H1 (cell line): ENCODE data around the gene PRLH. TPM values are rescaled to one million over a fixed set of nuclear protein-coding genes. Genes with fewer than 3 reads are reported as not detected.

Source experiments
- CTCF ChIA-PET: fragments of 300-600 bp; sonication (Branson Sonifier 250); formaldehyde crosslinking; loops from one replicate; lab custom pipeline; 2021; ENCODE audit not compliant: partially characterized antibody; lab: Charles Lee
- POLR2A ChIA-PET: fragments of 300-600 bp; sonication (Branson Sonifier 250); formaldehyde crosslinking; loops from one replicate; lab custom pipeline; 2021; ENCODE audit warnings: inconsistent platforms; ENCODE audit not compliant: partially characterized antibody; lab: Charles Lee
- DNase-seq, 2 experiments: peaks; one replicate each; pipeline versions ENCODE4 v3.0.0 to v3.0.0-alpha.2; 2010 to 2022; ENCODE audit warnings: low spot score in 2 of 2, low read depth in 1 of 2, mixed read lengths in 1 of 2
- FAIRE-seq: peaks from 2 replicates; lab custom pipeline; 2011; peaks lifted over from hg19 to GRCh38; lab: Jason Lieb, UNC
- H2AFZ ChIP-seq: 2 replicates; pipeline ENCODE4 v1.8.1; 2012; ENCODE audit warnings: low read length, inconsistent platforms
- H2AK5ac ChIP-seq: 2 replicates; pipeline ENCODE4 v1.6.1; 2013; ENCODE audit warnings: low read depth, low read length
- H2BK120ac ChIP-seq: replicated peaks from 2 replicates; pipeline ENCODE3; 2013; ENCODE audit warnings: low read depth, low read length, inconsistent platforms
- H2BK12ac ChIP-seq: 2 replicates; pipeline ENCODE4 v1.6.1; 2013; ENCODE audit warnings: low read depth, low read length
- H2BK15ac ChIP-seq: 2 replicates; pipeline ENCODE4 v1.6.1; 2013; ENCODE audit warnings: low read length
- H2BK20ac ChIP-seq: 2 replicates; pipeline ENCODE4 v1.6.1; 2013; ENCODE audit warnings: low read length
- H2BK5ac ChIP-seq: 2 replicates; pipeline ENCODE4 v1.6.1; 2013; ENCODE audit warnings: low read depth, low read length
- H3K14ac ChIP-seq: 2 replicates; pipeline ENCODE4 v1.6.1; 2013; ENCODE audit warnings: inconsistent platforms; ENCODE audit not compliant: insufficient read length
- H3K18ac ChIP-seq: 2 replicates; pipeline ENCODE4 v1.6.1; 2013; ENCODE audit warnings: low read length; ENCODE audit errors: extremely low read depth
- H3K23ac ChIP-seq: 2 replicates; pipeline ENCODE4 v1.6.1; 2013; ENCODE audit warnings: inconsistent platforms; ENCODE audit not compliant: insufficient read length
- H3K23me2 ChIP-seq: 2 replicates; pipeline ENCODE4 v1.6.1; 2013; ENCODE audit warnings: low read depth, low read length
- H3K27ac ChIP-seq: 2 replicates; pipeline ENCODE4 v1.6.1; 2011; ENCODE audit warnings: low read depth, low read length, inconsistent platforms
- H3K27me3 ChIP-seq, 4 experiments: replicated peaks in 1 of 4; 1 replicate in 1 of 4; 2 replicates in 3 of 4; pipeline versions ENCODE4 v1.6.1 to v1.8.1; 2011 to 2013; ENCODE audit warnings: low read length in 3 of 4, mild to moderate bottlenecking in 3 of 4, inconsistent platforms in 2 of 4, mixed read lengths in 2 of 4, moderate library complexity in 1 of 4; ENCODE audit not compliant: control insufficient read depth in 3 of 4, insufficient read depth in 3 of 4; ENCODE audit errors: extremely low read depth in 1 of 4
- H3K36me3 ChIP-seq, 4 experiments: 2 replicates each; pipeline versions ENCODE4 v1.6.1 to v1.8.1; 2011 to 2013; ENCODE audit warnings: mild to moderate bottlenecking in 4 of 4, low read length in 3 of 4, moderate library complexity in 2 of 4, control low read depth in 1 of 4, inconsistent platforms in 1 of 4; ENCODE audit not compliant: insufficient read depth in 4 of 4, control insufficient read depth in 2 of 4
- H3K4ac ChIP-seq: replicated peaks from 2 replicates; pipeline ENCODE3; 2013; ENCODE audit warnings: low read length, low read depth, mixed read lengths, inconsistent platforms; ENCODE audit not compliant: insufficient read length
- H3K4me1 ChIP-seq, 4 experiments: replicated peaks in 1 of 4; 1 replicate in 1 of 4; 2 replicates in 3 of 4; pipeline versions ENCODE4 v1.6.1 to v1.8.1; 2011 to 2013; ENCODE audit warnings: low read length in 3 of 4, inconsistent platforms in 2 of 4, mixed read lengths in 1 of 4; ENCODE audit not compliant: insufficient read depth in 4 of 4, control insufficient read depth in 3 of 4
- H3K4me2 ChIP-seq, 2 experiments: 2 replicates each; pipeline versions ENCODE4 v1.6.1 to v1.8.1; 2011 to 2013; ENCODE audit warnings: low read depth in 2 of 2, low read length in 2 of 2, control low read depth in 1 of 2, inconsistent platforms in 1 of 2, mild to moderate bottlenecking in 1 of 2; ENCODE audit not compliant: insufficient read depth in 1 of 2
- H3K4me3 ChIP-seq, 4 experiments: fragments of 200-600, 300-600 bp in 1 of 4; sonication (generic), shearing (Covaris generic), sonication (Bioruptor Twin) in 1 of 4; 2 replicates each; pipeline versions ENCODE4 v1.5.1 to v1.8.1; 2011 to 2016; ENCODE audit warnings: low read length in 4 of 4, low read depth in 3 of 4, control low read depth in 2 of 4, inconsistent platforms in 2 of 4, mild to moderate bottlenecking in 2 of 4, mixed read lengths in 1 of 4, moderate library complexity in 1 of 4; ENCODE audit not compliant: insufficient read depth in 2 of 4; ENCODE audit errors: extremely low read depth in 1 of 4
- H3K56ac ChIP-seq: replicated peaks from 2 replicates; pipeline ENCODE3; 2013; ENCODE audit warnings: low read depth, mild to moderate bottlenecking, mixed read lengths, low read length, inconsistent platforms; ENCODE audit not compliant: insufficient read length
- H3K79me1 ChIP-seq: 2 replicates; pipeline ENCODE4 v1.6.1; 2013; ENCODE audit warnings: low read depth, low read length, control low read depth
- H3K79me2 ChIP-seq, 2 experiments: 2 replicates each; pipeline versions ENCODE4 v1.6.1 to v1.8.1; 2012 to 2013; ENCODE audit warnings: low read length in 2 of 2, mild to moderate bottlenecking in 2 of 2, inconsistent platforms in 1 of 2; ENCODE audit not compliant: insufficient read depth in 2 of 2, control insufficient read depth in 1 of 2
- H3K9ac ChIP-seq, 4 experiments: replicated peaks in 1 of 4; 1 replicate in 1 of 4; 2 replicates in 3 of 4; pipeline versions ENCODE4 v1.6.1 to v1.8.1; 2011 to 2013; ENCODE audit warnings: low read depth in 3 of 4, low read length in 3 of 4, control low read depth in 2 of 4, mild to moderate bottlenecking in 2 of 4, moderate library complexity in 2 of 4, inconsistent platforms in 1 of 4; ENCODE audit errors: extremely low read depth in 1 of 4
- H3K9me3 ChIP-seq, 2 experiments: 2 replicates each; pipeline versions ENCODE4 v1.6.1 to v1.8.1; 2012 to 2013; ENCODE audit warnings: mild to moderate bottlenecking in 2 of 2, moderate library complexity in 2 of 2, control low read depth in 1 of 2, inconsistent platforms in 1 of 2, low read depth in 1 of 2, low read length in 1 of 2, mixed read lengths in 1 of 2; ENCODE audit not compliant: insufficient read depth in 2 of 2
- H4K20me1 ChIP-seq, 2 experiments: replicated peaks in 1 of 2; 2 replicates each; pipeline versions ENCODE3 to v1.8.1; 2011 to 2013; ENCODE audit warnings: inconsistent platforms in 2 of 2, low read length in 2 of 2, mild to moderate bottlenecking in 1 of 2; ENCODE audit not compliant: insufficient read depth in 2 of 2, control insufficient read depth in 1 of 2
- H4K5ac ChIP-seq: 2 replicates; pipeline ENCODE4 v1.6.1; 2013; ENCODE audit warnings: low read length, low read depth, mixed read lengths, inconsistent platforms; ENCODE audit not compliant: insufficient read length
- H4K8ac ChIP-seq: 2 replicates; pipeline ENCODE4 v1.8.0; 2013; ENCODE audit warnings: mild to moderate bottlenecking, moderate library complexity, low read length, inconsistent platforms; ENCODE audit not compliant: insufficient read depth; ENCODE audit errors: extremely low read depth
- H4K91ac ChIP-seq: replicated peaks from 2 replicates; pipeline ENCODE3; 2013; ENCODE audit warnings: low read length, mixed read lengths, inconsistent platforms; ENCODE audit not compliant: insufficient read length
- GTF2F1 ChIP-seq: IDR thresholded peaks from 2 replicates; pipeline ENCODE4 v1.6.1; 2012; ENCODE audit warnings: low read depth, low read length, improper control_type of control experiment, borderline replicate concordance
- MAFK ChIP-seq: IDR thresholded peaks from 2 replicates; pipeline ENCODE4 v1.6.1; 2012; ENCODE audit warnings: low read depth, mild to moderate bottlenecking, improper control_type of control experiment, low read length
- TAF7 ChIP-seq: optimal IDR thresholded peaks from 2 replicates; pipeline ENCODE3; 2011; ENCODE audit warnings: low read depth, mild to moderate bottlenecking, inconsistent platforms, low read length, moderate library complexity, borderline replicate concordance
- YY1 ChIP-seq: IDR thresholded peaks from 2 replicates; pipeline ENCODE4 v1.6.1; 2011; ENCODE audit warnings: low read depth, mild to moderate bottlenecking, low read length
- WGBS, 2 experiments: shearing (Covaris generic) in 1 of 2; methylation state at CpG; one replicate each; pipeline versions ENCODE4 v1.1.6 to v1.1.7; 2013 to 2015; ENCODE audit warnings: low lambda C conversion rate in 2 of 2, mixed read lengths in 2 of 2, inconsistent platforms in 1 of 2, low coverage in 1 of 2, missing lambda C conversion rate in 1 of 2; ENCODE audit not compliant: insufficient replicate concordance in 2 of 2, insufficient coverage in 1 of 2, insufficient read length in 1 of 2; ENCODE audit errors: extremely low coverage in 1 of 2, missing lambda C conversion rate in 1 of 2; 5-methylcytosine and 5-hydroxymethylcytosine counted together
- polyA plus RNA-seq, 7 experiments: library from polyadenylated mRNA; depleted of rRNA in 3 of 7; stranded (reverse) in 5 of 7; unstranded in 2 of 7; fragments of >200 nt in 5 of 7; fragments of 200-250 nt in 2 of 7; gene quantifications; 1 replicate in 5 of 7; 2 replicates in 1 of 7; 4 replicates in 1 of 7; pipeline versions ENCODE4 v1.2.1 to v1.2.3, GENCODE V29; 2011 to 2013; ENCODE audit warnings: missing spikeins in 2 of 7, mixed read lengths in 2 of 7
- total RNA-seq: library from RNA; stranded (reverse); fragmentation: NEBNext Ultra II Directional; extraction: Animal tissue kit (Norgen Biotek cat#: 25700); gene quantifications from 2 replicates; pipeline ENCODE4 v1.2.1, GENCODE V29; 2021

The PRLH gene
- total and polyA plus RNA-seq, 2 of the 8 experiments (the other 6 are each of a cell fraction or from before 2014, with no cell fraction given): not detected

DNA sequence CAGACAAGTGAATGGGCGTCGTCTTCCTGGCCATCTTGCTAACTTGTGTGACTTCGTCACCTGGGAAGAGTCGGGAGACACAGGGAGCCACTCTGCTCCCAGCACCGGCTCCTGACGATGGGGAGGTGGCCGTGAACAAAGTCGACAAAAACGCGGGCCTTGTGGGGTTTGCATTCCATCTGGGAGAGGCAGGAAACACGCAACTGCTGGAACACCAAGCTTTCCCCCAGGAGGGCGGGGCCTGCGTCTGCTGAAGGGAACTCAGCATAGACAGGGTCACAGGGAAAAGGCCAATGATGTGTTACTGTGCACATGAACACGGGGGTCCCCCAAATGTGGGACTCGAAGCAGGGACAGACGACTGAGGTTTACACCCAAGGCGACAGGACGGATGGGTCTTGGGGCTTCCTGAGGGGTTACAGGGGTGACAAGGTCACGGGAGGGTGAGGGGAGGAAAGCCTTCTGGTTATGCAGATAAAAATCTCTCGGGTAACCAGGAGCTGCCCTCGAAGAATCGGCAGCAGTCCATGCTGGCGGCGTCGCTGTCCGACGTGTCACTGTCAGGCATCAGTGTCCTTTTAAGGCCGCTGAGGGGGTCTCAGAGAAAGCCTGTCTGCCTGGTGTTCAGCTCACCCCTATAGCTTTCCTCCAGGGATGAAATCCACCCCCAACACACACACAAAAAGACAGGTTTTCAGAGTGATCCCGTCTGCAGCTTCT lies 28.2 kb upstream of the PRLH start:
- no peak for TF ChIP-seq YY1
- no peak for TF ChIP-seq MAFK
- no peak for TF ChIP-seq TAF7
- no peak for TF ChIP-seq GTF2F1
- ChIA-PET POLR2A (interaction anchor here (1.2 kb wide), 1 partner anchor 12 kb away, joined by 3 read pairs; no protein-coding TSS in a partner anchor), CTCF (interaction anchor here (0.9 to 3.6 kb wide), 6 partner anchors 10 to 117 kb away, joined by 3 to 12 read pairs (median 4); no protein-coding TSS in a partner anchor)
- Histone ChIP-seq H4K91ac (no peak overlapping the region), H3K27me3 (no peaks in the 10 kb centered on the region), H3K36me3 (no peaks in the 10 kb centered on the region), H3K18ac (no peak overlapping the region), H3K9me3 (no peaks in the 10 kb centered on the region; a peak in 1 of 4 replicates), H4K8ac (peak overlapping the region; percentile 8; the same call in 1 of the 2 replicates), H3K79me1 (no peaks in the 10 kb centered on the region), H2BK20ac (no peak overlapping the region), H2AFZ (no peak overlapping the region), H3K27ac (no peak overlapping the region), H2BK12ac (no peak overlapping the region), H3K79me2 (no peaks in the 10 kb centered on the region), H2AK5ac (no peak overlapping the region), H3K4me1 (no peaks in the 10 kb centered on the region; a peak in 1 of 7 replicates), H3K23me2 (no peaks in the 10 kb centered on the region), H3K4me3 (no peak overlapping the region), H3K4me2 (no peak overlapping the region), H2BK120ac (no peak overlapping the region), H3K9ac (no peak overlapping the region), H3K23ac (no peak overlapping the region), H2BK15ac (no peak overlapping the region), H3K14ac (no peak overlapping the region), H3K56ac (no peak overlapping the region), H2BK5ac (no peak overlapping the region), H3K4ac (no peak overlapping the region), H4K20me1 (peaks cover 0 to 2% of the 10 kb centered on the region in 2 experiments), H4K5ac (no peak overlapping the region)
- 86% methylated on average over 27 of the region's 29 CpGs; no CpG with 5 or more reads in 1 of the 2 experiments for WGBS, 2 experiments
- DNase-seq (no peak), FAIRE-seq (no peak)
